ENCODE measurements around the gene NAPA.

The NAPA gene

DNA sequence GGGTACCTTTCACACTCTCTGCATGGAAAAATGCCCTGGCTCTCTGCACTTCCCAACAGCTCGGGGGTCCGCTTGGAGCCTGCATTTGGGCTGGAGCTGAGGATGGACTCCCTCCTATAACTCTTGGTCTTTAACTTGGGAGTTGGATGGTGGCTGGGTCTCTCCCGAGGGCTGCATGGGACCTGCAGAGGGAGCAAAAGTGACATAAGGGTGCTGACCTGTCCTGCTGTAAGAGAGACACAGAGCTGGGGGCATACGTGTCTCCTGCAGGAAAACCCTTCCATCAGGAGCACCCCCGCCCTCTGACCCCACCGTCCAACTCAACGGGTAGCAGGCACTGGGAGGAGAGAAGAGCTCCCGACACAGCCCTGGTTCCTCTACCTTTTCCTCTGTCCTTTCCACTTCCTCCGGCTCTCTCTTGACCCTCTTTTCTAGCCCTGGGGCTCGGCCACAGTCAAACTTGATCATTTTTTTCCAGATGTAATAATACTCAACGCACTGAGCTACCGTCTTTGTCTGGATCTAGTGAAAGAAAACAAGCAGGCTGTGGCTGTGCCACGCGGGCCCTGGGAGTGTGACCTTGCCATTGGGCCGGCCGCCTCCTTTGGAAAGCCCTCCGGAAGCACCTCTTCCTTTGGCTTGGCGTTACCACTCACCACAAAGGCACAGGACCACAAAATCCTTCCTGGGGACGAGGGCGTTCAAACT is 6.8 kb upstream of the NAPA start:
- no peak for DNase-seq

DNA sequence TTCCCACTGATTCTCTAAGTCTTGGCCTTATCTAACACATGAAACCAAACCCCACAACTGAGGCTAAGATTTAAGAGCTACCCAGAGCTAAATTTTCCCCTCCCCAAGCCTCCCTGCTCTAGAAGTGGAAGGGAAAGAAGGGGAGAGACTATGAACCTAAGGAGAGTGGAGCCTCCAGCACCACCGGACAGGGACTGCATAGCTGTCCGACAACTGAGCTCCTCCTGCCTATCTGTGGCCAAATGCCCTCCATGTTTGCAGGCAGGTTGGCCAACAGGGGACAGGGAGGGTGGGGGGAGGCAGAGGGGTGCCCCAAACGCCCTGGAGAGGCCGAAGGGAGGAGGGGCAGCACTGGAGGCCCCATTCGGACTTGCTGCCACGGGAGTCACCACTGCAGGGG is 6.0 kb upstream of the NAPA start:
- no peak for DNase-seq

DNA sequence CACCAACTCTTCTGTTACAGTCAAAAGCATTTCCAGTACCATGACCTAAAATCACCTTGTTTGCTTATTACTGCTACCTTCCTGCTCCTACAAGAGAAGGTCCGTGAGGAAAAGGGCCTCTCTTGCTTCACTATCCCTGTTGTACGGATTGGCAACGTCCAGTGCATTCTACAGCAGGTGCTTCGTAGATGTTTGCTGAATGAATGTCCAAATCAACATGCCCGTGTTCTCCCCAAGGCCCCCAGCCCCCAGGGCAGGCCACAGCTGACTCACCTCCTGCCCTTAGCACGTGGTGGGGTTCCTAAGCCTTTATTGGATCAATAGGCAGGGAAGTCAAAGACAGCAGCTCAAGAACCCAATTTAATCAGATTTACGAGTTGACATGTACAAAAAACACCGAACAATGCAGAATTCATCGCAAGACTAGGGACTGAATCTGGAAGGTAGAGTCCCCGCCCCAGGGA is 5.5 kb upstream of the NAPA start:
- no peak for DNase-seq

DNA sequence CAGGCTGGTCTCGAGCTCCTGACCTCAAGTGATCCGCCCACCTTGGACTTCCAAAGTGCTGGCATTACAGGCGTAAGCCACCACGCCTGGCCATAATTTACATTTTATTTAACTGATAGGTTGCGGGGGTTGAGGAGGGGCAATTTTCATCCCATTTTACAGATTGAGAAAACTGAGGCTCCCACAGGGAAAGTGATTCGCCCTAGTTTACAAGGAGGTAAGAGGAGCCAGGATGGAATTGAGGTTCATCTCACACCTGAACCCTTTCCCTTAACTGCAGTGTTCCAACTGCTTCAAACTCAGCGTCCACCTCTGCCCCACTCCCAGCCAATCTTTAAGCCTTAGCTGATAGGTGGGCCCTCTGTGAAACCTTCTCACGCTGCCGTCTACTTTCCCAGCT is 4.0 kb upstream of the NAPA start:
- no peak for DNase-seq

DNA sequence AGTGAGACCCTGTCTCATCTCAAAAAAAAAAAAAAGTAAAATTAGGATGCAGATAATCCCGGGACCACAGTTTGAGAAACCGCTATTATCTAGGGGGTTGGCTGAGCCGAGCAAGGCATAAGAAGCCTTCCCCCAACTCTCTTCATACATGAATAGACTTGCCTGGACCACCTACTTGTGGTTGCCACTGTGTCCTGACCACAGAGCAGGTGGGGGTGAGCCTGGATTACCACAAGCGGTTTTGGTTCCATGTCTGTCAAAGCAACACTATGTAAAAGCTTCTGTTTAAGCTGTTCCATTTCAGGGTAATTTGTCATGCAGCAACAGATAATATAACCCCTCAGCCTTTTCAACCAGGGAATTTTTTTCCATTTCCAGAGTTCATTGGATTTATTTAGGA is 3.3 kb upstream of the NAPA start:
- DNase-seq: no peak

DNA sequence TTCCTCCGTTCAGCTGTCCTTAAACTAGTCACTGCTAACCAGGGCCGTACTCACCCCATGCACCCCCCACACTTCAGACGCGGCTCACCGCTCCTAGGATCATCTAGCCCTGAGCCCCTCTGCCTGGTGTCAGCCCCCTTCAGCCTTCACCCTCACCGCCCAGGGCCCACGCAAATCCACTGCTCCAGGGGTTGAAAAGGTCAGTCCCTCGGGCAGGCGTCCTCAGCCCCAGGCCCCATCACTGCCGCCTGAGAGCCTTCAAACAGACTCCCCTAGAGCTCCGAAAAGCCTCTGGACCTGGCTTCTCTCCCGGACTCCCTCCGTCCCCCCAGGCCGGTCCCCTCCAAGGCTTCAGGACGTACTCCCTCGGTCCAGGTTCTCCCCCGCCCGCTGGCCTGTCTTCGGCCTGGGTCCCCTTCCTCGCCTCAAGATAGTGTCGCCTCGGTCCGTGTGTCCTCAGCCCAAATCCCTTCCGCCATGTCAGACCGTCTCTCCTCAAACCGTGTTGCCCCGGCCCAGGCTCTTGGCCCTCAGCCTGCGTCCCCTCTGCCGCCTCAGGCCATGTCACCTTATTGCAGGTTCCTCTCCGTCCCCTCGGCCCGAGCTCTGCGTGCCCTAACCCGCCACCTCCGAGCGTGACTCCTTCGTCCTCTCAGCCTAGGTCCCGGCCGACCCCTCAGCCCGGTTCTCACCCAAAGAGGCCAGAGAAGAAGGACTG is 553 bp downstream of the NAPA start:
- no peak for DNase-seq

DNA sequence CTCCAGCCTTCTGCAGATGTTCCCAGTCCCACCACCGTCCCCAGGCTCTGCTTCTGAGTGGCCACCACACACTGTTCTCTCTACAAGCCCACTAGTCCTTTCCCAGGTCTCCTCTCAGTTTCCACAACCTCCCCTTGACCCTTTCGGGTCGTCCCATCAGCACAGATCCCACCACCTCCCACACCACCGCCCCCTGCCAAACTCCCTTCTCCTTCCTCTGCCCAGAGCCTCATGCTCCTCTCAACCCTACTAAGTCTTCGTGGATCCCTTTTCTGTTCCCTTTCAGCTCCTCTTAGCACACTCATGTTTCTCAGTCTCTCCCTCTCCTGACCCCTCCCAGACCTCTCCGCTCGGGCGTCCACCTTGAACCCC is 1.9 kb downstream of the NAPA start:
- no peak for DNase-seq

DNA sequence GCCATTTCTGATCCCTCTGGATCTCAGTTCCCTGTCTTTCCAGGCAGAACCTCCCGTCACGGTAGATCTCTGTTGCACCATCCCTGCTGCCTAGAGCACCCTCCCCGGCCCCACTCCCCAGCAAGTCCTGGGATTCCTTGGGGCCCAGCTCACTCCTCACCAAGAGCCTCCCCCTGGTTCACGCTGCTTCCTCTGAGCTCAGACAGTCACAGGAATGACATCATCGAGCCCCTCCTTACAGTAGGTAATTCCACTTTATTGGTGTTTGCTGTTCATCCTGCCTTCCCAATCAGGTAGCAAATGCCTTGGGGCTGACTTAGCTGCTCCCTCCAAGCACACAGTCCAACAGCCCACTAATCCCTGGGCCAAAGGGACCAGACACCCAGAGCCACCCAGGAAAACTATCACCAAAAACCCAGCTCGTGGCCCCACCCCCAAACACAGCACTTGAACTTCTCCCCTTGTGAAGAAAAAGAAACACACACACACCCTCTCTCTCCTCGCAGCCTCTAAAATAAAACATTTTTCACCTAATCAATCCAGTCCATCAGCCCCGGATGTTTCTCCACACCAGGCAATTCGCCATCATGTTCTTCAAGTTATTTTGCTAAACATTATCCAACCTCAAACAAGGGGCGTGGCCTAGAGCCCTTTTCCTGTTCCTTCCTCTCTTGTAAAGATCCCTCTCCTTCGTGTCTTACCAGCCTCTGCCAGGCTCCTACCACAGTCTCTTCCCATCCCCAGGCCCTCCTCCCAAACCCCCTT is 2.5 kb downstream of the NAPA start:
- no peak for DNase-seq

DNA sequence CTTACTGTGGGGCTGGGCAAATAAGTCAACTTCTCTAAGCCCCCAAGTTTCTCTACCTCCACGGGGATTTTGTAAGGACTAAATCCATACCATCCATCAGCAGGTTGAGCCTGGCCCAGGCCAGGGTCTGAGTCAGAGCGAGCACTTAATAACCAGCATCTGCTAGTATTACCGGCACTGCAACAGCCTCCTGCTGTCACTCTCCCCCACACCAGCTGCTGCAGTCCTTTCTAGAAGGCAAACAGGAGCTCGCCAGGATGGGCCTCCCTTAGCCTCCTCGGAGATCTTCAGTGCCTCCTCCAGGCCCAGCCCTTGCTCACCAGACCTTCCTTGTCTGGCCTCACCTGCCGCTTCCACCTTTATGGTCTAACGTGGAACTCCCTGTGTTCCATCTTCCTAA is 3.2 kb downstream of the NAPA start:
- no peak for DNase-seq

DNA sequence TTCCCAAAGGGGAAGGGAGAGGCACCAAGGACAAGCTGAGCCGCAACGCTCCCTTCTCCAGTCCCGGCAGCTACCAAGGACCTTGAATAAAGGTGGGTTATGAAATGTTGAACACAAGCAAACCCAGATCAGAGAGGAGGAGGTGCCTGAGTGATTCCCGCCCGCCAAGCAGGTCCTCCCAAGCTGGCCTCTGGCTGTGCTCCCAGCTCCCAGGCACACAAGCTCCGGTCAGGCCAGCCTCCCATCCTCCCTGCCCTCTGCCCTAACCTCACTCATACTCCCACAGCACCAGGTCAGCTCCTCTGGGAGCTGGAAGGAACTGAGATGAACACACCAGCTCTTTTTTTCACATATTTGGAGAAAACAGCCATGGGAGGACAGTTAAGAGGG is 3.7 kb downstream of the NAPA start:
- DNase-seq: no peak

DNA sequence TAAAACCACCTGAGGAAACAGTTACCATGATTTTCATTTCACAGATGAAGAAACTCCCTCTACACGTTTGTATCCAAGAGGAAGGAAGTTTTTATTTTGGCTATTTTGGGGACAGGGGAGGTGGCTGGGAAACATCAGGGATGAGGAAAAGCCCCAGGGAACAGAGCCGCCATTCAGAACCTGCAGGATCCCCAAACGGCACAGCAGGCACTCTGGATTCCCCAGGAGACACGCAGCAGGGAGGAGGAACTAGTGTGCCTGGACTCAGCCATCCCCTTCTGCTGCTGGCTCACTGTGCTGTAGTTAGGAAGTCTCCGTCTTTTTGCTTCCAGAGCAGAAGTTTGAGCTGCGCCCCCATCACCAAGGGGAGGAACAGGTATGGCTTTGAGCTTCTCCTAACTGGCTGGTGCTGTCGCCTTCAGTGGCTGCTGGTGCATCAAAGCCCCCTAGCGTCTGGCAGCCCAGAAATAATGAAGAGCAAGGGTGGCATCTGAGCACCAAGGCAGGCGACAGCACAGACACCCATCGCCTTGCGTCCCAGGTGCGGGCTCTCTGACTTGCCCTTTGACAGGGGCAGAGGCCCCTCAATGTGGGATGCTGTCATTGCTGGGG is 4.2 kb downstream of the NAPA start:
- no peak for DNase-seq

DNA sequence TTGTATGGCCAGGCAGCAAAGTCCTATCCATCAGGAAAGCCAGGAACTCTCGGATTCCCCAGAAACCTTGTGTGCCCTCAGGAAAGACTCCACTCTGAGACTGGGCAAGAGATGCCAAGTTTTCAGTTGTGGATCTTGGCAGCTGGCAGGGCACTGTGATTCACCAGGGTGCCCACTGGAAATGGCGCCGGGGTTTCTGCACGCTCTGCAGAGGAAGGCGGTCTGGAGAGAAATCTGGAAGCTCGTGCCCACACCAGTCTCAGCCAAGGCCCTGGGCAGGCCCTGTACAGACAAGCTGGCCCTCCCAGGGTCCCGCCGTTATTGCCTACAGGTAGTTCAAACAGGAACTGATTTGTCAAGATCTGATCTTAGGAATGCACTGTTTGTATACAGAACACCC is 4.9 kb downstream of the NAPA start:
- no peak for DNase-seq

DNA sequence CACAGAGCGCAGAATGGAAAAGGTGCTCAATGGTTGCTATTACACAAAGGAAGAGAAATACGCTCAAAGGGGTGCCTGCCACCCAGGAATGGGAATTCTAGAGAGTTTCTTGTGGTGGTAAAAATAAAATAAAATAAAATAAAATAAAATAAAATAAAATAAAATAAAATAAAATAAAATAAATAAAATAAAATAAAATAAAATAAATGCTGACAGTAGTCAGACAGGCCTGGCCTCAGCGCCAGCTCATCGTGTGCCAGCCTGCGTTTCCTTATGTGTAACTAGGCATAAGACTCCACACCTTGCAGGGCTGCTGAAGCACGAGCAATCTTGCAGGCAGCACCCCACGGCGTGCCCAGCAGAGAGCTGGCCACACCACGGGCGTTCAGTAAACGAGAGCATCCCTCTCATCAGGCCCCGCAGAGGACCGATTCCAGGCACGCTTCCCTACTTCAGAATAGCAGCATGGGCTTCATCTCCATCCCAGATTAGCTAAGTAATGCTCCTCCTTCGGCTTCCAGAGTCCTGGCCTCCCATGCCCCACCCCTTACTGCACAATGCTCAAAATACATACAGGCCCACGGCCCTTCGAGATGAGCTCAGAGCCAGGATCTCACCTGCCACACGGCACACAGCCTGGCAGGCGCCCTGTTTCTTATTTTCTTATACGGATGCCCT is 5.6 kb downstream of the NAPA start:
- DNase-seq: no peak

DNA sequence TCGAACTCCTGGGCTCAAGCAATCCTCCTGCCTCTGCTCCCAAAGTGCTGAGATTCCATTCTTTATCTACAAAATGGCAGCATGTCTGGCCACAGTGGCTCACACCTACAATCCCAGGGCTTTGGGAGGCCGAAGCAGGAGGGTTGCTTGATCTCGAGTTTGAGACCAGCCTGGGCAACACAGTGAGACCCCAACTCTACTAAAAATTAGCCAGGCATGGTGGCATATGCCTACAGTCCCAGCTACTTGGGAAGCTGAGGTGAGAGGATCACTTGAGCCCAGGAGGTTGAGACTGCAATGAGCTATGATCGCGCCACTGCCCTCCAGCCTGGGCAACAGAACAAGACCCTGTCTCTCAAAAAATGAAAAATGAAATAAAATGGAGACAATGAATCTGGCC is 6.1 kb downstream of the NAPA start:
- DNase-seq: no peak

DNA sequence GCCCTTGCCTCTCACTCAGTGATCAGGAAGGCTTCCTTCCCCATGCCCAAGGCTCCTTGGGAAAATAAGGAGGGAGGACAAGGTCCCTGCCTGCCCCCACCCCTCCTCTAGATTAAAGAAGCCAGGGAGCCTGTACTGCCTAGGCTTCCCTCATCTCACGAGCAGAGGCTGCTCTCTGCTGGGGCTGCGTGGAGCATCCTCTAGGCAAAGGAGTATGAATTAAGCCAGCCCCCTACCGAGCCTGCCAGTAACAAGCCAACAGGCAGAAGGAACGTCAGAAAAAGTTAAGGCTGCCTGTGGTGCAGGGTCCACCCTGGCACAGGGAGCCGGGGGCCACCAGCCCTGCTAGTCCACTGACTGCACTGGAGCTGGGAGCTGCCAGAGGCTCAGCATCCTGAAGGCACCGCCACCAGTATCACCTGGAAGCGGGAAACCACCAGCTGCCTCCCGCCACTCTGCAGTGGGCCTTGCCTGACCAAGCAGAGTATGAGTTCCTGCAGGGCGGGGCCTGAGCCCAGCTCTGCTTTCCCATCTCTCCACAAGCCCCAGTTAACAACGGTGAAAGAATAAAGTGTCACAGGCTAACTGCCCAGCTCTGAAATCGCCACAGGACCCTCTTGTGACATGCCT is 6.8 kb downstream of the NAPA start:
- no peak for DNase-seq

DNA sequence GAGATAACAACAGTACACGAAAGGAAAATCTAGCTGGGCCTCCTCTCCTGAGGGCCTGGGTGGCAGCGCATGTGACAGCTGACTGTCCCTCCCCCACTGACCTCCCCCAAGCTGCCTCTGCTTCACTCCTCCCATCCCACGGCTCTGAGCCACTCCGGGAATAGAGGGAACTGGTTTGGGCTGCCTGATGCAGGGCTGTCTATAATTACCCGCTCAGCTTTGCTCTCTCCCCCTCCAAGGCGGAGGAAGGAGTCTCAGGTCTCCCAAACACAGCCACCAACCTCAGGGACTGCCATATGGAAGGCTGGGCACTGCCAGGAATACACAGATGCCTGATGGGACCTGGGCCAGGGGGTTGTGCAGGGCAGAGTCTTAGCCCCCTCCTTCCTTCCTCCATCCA is 7.9 kb downstream of the NAPA start:
- DNase-seq: no peak

DNA sequence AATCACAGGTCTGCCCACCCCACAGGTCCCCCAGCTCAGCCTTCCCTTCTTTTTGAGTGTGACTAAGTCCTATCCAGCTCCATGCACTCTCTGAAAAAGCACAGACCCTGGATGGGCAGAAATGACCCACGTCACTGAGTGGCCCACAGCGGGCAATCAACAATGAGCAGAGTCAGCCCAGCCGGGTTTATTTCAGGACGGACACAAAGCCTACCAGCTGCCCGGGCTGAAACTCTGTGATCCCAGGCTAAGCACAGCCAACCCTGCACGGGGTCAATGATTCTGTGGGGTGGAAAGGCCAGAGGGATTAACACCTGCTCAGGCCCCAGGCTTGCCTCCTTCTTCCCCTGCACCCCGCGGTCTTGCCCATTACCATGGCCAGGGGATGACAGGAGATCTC is 8.4 kb downstream of the NAPA start:
- no peak for DNase-seq

DNA sequence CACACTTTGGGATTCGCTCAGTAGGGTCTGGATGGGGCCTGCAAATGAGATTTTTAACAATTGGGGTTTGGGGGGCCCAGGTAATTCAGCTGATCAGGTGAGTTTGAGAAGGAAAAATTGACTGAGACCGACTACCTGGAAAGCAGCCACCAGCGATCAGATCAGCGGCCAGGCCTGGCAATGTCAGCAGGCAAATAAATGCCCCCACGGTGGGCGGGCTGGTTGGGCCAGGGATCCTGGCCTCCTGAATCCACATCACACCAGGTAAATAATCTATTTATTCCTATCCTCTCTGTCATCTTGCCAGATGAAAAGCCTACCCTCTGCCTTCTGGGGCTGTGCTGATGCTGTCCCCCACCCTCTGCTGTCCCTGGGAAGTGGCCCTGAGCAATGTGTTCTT is 9.4 kb downstream of the NAPA start:
- no peak for DNase-seq

DNA sequence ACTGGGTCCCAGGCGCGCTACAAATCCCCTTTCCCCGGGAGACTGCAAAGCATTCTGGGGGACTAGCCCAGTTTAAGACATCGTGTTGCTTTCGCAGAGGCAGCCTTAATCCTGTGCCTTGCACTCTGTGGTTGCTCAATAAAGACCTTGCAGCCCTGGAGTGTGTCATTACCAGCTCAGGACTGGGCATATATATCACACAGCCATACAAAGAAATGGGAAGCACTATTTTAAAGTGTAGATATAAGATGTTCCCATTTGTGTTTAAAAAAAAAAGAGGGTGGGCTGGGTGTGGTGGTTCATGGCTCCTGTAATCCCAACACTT is 11.1 kb downstream of the NAPA start:
- no peak for DNase-seq

DNA sequence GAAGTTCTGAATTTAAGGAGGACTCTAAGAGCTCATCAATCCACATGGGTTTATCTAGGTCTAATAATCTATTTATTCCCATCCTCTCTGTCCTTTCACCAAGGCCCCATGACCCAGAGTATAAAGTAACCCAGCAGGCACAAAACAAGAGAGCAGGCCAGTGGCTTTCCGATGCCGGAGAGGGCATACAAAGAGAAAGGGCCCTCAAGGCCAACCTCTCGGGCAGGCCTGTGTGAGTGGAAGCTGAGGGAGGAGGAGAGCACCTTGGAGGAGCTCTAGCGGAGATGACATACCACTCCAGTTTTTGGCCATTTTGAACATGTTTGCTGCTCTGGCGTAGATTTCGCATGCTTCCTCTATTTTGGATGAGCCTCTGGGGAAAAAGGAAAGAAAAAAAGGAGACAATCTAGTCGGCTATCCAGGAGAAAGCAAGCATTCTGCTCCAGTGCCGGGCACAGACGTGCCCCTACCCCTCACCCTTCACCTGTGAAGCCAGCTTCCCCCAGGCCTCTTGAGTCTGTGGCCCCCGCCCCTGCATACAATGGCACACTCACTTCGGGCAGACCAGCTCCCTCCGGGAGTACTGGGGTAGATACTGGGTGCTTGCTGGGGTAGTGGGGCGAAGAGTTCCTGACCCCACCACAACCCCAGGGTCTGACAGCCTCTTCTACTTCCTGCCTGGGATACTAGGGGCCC is 11.6 kb downstream of the NAPA start:
- DNase-seq: no peak

DNA sequence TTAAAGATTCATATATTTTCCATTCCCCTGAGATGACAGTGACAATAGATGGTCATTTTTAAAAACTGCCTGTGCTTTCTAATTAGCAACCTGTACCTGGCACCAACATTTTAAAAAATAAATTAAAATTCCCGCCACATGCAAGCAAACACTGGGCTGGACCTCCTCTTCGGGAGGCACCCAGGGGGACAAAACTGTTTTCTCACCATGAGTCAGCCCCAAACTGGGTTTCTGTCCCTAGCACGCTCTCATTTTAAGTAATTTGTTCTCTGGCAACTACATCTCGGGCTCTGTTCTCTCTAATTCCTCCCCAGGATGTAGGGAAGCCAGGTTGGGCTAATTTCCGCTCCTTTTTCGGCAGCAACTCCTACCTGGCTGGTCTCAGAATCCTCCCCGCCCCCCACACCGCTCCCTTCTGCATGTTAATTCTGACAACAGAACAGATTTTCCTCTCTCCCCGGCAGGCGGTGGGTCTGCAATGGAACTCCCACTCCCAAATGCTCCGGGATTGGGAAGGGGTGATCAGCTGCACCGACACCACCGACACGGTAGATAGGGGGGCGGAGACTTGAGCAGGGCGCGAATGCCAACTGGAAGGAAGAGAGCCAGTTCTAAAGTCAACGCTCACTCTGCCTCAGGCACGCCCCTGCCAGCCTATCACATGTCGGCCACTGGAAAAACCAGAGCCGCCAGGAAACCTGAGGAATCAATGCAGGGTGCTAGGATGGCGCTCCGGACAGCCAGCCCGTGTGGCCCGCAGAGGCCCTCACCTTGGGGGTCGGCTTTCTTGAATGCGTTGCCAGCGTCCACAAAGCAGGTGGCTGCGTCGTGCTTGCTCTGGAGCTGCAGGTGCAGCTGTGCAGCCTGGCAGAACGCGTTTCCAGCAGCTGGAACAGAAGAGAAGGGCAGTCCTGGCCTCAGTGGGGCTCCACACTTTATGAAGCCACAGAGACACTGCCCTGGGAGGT is 14.7 kb downstream of the NAPA start:
- DNase-seq: no peak
